ENCODE measurements around the gene MAGI2. TPM values are rescaled to one million over a fixed set of nuclear protein-coding genes. Genes with fewer than 3 reads are reported as not detected.

The MAGI2 gene
- total and polyA plus RNA-seq, 9 donors: 7.1 to 20.4 (median 18.7) TPM

GRCh38 chr7:79149831-79150230 is 303.6 kb downstream of the MAGI2 start:
- intact Hi-C loops (cut with DNase I): no loop called here
- Histone ChIP-seq H3K4me3 (no peak overlapping the region), H3K27me3 (no peaks in the 10 kb centered on the region), H3K9me3 (no peaks in the 10 kb centered on the region), H3K27ac (no peak overlapping the region), H3K4me1 (ENCODE audit: insufficient read depth) (no peaks in the 10 kb centered on the region), H3K36me3 (no peaks in the 10 kb centered on the region)
- TF ChIP-seq CTCF (IDR thresholded peaks at IDR 0.05): no peak
- no peak for DNase-seq
- WGBS, 3 donors: 45 to 86% (median 70%) methylated on average over 1 of the region's 1 CpG

- Histone ChIP-seq H3K27ac (no peak overlapping the region), H3K9me3 (no peaks in the 10 kb centered on the region), H3K4me1 (ENCODE audit: insufficient read depth) (no peaks in the 10 kb centered on the region), H3K27me3 (no peaks in the 10 kb centered on the region), H3K36me3 (no peaks in the 10 kb centered on the region), H3K4me3 (no peak overlapping the region)
- 69 to 85% (median 71%) methylated on average over 3 of the region's 3 CpGs for WGBS, 3 donors
- intact Hi-C loops (cut with DNase I): no loop called here
- TF ChIP-seq CTCF (IDR thresholded peaks at IDR 0.05) (no peak), EP300 (IDR thresholded peaks at IDR 0.05) (no peak), POLR2A (IDR thresholded peaks at IDR 0.05) (no peak)
- no peak for DNase-seq
Observed at GRCh38 chr7:79142706-79143105, 310.8 kb downstream of the MAGI2 start.

GRCh38 chr7:79141252-79141651 is 312.2 kb downstream of the MAGI2 start:
- no peaks in the 10 kb centered on the region for H3K36me3 ChIP-seq
- no peak overlapping the region for H3K4me3 ChIP-seq
- H3K9me3 ChIP-seq: no peaks in the 10 kb centered on the region
- TF ChIP-seq EP300 (IDR thresholded peaks at IDR 0.05): no peak
- no peak for TF ChIP-seq POLR2A (IDR thresholded peaks at IDR 0.05)
- TF ChIP-seq CTCF (IDR thresholded peaks at IDR 0.05): no peak
- WGBS, 3 donors: 76 to 86% (median 79%) methylated on average over 1 of the region's 1 CpG
- no peaks in the 10 kb centered on the region for H3K27me3 ChIP-seq
- H3K4me1 ChIP-seq (ENCODE audit: insufficient read depth): no peaks in the 10 kb centered on the region
- no peak for DNase-seq
- no peak overlapping the region for H3K27ac ChIP-seq
- intact Hi-C loops (cut with DNase I): no loop called here

- no peak overlapping the region for H3K27ac ChIP-seq
- intact Hi-C loops (cut with DNase I): no loop called here
- no peaks in the 10 kb centered on the region for H3K4me1 ChIP-seq (ENCODE audit: insufficient read depth)
- H3K36me3 ChIP-seq: no peaks in the 10 kb centered on the region
- no peak for TF ChIP-seq CTCF (IDR thresholded peaks at IDR 0.05)
- TF ChIP-seq EP300 (IDR thresholded peaks at IDR 0.05): no peak
- no peak for TF ChIP-seq POLR2A (IDR thresholded peaks at IDR 0.05)
- WGBS, 3 donors: 94% methylated on average over 3 of the region's 3 CpGs
- DNase-seq: no peak
- no peaks in the 10 kb centered on the region for H3K9me3 ChIP-seq
- no peaks in the 10 kb centered on the region for H3K27me3 ChIP-seq
- H3K4me3 ChIP-seq: no peak overlapping the region
Observed at GRCh38 chr7:79137942-79138341, 315.5 kb downstream of the MAGI2 start.

Data from ovary (tissue), 9 donors.